Measurements from ENCODE around the gene PDE4B.

The PDE4B gene

DNA sequence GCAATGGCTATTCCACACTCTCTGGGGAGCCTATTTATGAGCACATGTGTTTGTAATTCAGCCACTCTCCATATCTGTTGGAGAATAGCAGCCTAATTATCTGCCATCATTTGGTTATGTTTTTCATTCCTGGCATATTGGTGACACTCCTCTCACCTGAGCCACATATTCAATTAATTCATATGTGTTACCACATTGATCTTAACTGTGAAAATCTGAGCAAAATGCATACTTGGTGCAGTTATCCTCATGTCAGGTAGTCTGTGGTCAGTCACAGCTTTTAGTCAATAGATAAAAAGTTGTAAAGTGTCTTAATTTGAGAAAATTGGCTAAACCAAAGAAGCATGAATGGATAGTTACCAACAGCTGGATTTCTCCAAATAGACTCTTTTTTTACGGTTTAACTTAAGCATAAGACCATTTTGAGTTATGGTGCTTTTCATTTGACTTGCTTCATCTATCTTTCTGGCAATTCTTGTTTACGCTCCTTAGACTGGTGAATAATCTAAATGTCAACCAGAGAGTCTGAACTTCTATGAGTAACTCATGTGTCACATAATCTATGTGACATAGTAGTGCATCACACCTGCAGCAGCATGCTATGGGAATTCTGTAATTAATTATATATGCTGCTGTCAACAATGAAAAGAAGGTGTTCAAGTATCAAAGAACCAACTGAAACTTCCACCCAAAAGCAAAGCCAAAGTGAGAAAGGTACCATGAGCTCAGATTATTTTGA is 553.5 kb downstream of the PDE4B start:
- DNase-seq = no peak

DNA sequence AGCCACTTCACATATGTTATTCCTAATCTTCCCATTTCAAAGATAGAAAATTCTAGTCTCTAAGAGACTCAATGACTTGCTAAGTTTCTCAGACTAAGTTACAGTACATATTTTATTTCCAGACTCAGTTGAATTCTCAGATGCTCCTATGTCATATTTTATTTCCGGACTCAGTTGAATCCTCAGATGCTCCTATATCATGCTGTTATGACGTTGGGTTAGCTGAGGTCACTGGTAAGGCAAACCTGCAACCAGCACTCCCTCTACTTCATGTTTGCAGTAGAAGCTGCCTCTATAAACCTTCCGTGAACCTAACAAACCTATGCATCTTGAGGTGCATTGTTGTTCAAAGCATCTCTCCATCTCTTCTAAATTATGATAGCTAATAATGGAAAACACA is 554.2 kb downstream of the PDE4B start:
- no peak for DNase-seq

DNA sequence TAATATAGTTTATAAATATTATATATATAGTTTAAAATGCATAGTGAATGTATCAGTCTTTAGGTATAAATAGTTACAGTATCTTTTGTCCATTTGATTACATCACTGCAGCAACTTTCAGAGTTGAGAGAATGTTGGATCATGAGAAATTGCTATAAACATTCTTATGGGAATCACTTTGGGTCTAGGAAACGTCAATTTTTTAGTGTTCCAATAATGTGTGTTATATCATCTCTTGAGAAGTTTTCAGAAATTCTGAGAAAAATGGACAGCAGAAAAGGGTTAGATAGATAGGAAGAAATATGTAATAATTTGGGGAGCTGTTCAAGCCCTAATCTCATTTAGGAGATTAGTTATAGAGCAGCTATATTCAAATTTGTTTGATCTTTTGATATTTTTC is 556.1 kb downstream of the PDE4B start:
- DNase-seq = no peak

DNA sequence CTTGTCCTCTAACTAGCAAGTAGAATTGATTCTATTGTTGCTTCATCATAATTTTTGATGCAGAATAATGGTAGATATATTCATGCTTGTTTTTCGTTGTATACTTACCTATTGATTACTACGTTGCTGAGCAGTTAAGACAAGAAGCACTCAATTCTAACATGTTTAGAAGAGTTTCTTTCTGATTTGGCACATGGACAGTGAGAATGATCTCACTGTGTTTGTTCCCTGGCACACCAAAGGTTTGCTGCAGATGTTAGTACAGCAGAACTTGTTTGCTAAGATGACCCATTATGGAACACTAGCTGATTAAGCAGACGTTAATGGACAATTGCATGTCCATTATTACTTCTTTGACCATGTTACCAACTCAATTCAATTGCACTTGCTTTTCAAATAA is 556.5 kb downstream of the PDE4B start:
- no peak for DNase-seq

DNA sequence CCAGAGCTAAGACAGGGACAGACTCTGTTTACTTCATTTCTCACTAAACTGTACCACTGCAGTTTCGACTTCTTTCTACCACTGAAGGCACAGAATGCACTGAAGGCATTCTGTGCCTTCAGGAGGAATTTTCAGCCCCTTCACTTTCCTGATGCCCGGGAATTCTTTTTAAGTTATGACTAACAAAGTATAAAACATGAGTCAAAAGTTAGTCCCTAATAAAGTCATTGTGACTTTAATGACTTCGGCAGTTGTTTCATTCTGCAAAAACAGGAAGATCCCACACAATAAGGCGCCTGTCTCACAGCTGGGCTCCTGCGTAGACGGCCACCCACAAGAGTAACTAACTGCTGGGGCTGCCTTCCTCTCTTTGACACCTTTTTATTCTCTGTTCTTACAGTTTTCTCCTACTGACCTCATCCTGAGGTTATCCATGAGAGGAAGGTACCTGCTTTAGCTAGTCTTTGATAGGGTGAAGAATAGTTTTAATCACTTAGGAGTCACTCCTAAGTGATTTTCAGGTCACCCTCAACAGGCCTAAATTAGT is 557.4 kb downstream of the PDE4B start:
- DNase-seq = no peak

DNA sequence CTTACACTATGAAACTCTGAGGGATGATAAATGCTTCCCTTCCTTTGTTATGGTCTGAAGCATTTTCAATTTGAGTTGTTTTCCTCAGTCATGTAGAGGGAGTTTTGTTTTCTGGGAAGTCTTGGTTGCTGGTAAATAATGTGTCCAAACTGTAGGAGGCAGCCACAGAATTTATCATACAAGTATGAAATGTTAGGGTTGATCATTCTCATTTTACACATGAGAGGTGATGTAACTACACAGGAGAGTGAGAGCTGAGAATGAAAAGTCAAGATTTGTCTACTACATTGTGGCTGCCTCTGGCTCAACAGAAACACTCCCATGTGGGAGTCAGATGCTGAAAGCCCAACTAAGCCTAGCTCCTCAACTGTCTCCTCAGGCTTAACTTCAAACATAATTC is 558.8 kb downstream of the PDE4B start:
- no peak for DNase-seq

DNA sequence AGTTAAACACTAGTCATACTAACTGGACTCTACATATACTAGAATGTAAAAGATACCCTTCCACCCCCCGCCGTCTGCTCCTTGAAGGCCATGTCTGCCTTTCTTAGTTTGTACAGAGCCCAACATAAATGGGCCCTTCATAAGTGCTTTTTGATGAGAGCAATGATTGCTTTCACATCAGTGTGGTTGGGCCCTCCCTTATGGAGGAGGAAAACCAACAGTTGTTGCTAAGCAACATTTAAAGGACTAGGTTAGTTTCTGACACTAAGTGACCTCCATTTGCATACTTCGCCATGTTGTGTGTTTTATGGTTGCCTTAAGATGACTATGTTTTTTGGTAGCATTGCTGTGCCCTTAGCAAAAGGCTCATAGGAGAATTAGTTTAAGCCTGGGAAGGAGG is 559.2 kb downstream of the PDE4B start:
- DNase-seq = no peak

DNA sequence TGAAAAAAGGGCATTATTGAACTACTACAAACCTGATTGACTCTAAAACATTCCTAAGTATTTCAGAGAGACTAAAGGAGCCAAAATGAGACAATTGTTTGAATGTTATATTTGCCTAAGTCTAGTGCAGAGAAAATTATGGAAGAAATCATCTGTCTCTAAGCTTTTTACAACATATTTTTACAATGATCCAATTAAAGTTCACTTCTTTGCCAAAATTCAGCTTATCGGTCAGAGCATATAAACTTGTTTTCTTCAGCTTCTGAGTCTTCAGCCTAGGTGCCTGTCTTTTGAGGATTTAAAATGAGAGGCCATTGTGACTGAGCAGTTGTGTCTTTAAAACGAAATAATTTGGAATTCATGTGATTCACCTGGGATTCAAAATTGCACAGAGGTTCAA is 560.1 kb downstream of the PDE4B start:
- no peak for DNase-seq

DNA sequence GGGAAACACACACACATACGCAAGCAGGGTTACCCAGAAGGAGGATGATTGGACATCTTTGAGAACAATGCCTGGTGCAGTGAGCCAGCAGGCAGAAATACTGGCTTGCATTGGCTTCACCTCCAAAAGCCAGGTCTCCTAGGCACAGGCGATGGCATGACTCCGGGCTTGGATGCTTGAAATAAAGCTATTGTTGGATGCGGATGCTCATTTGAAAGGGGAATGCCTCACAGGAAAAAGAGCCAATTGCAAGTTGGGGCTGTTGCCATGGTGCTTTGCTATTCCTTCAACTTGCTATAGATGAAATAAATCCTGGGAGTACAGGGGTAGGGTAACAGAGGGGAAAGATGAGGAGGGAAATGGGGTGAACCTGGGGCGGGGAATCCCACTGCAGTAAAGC is 560.6 kb downstream of the PDE4B start:
- no peak for DNase-seq

DNA sequence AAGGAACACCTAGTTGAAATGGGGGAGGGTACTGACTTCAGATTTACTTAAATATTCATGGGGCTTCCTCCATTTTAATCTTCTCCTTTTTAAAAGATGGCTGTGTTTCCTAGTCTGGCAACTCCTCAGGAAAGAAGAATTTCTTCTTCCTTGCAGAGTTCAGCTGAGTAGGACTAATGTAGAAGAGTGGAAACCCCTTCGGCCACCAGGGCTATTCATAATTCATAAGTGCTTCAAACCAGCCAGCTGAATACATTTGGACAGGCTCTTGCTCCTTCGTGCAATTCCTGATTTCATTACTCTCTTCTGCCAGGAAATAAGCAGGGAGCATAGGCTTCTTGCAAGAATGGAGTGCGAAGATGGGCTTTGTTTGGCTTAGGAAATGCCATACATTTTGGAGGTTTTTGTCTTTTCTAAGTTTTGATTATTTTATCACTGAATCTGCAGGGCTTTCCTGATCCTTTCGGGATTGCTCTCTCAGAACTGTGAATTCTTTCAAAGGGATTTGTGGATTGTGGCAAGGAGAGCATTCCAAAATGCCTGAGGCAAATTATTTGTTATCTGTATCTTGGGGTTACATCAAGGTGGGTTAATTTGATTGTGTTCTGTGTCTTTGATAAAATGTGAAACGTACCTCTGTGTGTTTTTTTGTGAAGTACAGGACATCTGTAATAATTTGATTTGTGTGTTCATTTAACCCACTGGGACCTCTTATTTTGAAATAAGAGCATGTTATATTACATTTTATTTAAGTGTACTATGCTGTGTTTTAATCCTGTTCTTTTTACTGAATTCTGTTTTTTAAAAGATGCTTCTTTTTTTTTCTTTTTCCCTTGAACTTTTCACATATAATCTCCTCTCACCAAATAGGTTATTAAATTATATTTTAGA is 561.9 kb downstream of the PDE4B start:
- peak; percentile 15 for DNase-seq

DNA sequence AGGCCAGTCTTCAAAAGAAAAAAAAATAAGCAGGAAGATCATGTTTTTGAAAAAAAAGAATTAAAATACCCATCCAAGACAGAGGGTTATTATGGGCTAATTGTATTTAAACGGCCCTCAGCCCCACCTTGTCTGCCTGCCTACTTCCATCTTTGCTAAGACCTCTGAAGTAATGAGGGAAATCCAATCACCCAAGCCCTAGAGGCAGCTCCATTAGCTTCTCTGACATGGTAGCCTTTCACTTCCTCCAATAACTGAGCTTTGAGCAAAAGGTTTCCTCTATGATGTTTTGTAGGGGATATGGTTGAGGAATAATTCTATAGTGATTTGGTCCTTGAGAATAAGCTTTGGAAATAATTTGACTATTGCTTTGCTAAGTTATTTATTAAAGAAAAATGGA is 563.1 kb downstream of the PDE4B start:
- no peak for DNase-seq

DNA sequence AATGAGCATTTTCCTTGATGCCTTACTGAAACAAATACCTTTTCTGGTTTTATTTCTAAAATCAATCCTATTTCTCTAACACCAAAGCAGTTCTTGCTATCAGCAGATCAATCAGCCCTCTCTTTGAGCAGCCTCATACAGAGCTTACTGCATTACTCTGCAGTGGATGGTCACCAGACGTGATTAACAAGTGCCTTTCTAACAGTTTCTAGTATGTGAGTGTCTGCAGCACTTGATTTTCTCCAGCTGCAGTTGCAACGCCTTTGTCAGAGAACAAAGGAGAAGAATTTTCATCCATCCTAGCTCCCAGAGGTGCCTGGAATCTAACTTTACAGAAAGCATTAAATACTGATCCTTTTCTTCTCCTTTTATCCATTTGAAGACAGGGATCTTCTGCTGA is 563.9 kb downstream of the PDE4B start:
- no peak for DNase-seq

DNA sequence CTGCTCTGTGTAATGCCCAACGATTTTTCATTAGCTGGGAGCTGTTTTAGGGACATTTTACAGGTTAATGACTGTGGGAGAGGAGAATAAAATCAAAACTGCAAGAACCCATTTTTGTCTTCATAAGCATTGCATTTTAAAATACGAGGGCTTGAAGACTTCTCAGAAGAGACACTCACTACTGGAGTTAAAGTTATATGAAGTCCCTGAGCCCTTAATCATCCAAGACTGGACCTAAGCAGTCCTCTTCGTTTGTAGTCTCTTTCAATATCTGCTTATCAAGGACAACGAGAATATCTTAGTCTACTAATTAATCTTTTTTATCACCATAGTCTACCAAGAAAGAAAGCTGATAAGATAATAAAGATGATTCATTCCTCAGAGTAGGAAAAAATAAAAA is 564.3 kb downstream of the PDE4B start:
- DNase-seq = no peak

DNA sequence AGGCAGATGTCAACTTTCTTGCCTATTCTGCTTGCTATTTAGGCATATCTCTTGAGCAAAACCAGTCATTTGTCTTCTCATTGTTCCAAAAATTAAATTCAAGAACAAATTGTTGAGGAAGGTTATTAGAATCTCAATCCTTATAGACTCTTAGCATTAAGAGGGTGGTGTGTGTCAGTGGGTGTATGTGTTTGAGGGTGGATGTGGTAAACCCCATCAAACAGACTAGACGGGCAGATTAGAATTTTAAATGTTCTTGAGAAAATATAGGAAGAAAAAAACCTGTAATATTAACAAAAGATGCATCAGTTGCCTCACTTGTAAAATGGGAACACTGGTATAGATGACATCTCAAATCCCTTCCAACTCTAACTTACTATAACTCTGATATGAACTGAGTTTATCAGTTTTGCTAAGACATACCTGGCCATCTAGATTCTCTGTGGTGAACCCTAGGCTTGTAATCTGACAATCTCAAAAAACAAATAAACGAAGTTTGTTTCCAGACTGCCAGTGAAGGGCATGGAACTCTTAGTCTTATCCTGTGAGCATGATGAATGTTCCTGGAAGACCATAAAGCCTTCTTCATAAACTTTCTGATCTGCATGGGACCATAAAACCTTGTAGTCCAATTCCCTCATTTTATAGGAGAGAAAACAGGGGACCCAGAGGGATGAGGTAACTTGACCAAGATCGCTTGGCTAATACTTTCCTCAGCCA is 564.9 kb downstream of the PDE4B start:
- DNase-seq = no peak

DNA sequence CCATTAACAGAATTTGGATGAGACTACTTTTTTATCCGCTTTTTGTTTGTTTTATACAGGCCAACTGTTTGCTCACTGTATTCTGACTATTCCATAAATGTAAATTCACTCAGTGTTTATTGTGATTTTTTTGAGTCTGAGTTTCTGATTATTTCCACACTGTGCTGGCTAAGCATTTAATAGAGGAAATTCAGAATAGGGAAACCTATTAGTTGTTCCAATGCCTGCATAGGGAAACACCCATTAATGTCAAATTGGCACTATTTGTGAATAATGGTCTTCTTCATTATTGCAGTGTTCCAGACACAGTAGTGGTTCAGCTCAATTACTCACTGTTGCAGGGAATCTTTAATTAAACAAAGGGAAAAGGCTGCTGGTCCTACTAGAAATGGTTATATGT is 566.6 kb downstream of the PDE4B start:
- DNase-seq = no peak

DNA sequence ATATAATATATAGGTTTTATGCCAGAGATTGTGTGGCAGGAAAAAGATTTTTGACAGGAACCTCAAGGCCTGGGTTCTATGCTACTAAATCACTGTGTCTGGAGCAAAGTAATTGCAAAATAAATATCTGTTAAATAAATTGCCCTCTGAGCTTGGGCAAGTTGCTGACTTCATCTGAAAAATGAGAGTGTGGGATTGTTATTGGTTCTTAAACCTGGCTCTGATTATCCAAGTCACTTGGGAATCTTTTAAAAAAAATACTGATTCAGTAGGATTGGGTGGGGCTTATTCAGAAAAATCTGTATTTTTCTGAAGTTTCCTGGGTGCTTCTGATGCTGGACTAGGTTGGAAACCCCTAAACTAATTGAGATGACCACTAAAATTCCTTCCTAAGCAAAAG is 567.1 kb downstream of the PDE4B start:
- no peak for DNase-seq

DNA sequence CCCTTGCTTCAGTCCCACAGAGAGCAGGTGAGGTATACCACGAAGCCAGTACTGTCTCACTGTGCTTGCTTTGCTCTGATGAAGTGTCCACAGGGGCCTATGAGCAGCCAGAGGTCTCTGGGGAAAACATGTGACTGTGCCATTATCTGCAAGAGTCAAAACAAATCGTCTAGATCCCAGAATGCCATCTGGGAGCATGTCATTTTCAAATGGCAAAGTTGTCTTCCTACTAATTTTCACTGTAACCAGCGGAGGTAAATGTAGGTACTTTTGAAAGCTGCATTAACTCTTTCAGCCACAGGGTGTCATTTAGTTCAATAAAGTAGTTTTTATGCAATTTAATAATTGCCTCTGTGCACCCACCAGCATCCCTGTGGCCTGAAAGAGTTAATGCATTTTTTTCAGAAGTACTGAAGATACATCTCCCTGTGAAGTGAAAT is 567.6 kb downstream of the PDE4B start:
- no peak for DNase-seq

DNA sequence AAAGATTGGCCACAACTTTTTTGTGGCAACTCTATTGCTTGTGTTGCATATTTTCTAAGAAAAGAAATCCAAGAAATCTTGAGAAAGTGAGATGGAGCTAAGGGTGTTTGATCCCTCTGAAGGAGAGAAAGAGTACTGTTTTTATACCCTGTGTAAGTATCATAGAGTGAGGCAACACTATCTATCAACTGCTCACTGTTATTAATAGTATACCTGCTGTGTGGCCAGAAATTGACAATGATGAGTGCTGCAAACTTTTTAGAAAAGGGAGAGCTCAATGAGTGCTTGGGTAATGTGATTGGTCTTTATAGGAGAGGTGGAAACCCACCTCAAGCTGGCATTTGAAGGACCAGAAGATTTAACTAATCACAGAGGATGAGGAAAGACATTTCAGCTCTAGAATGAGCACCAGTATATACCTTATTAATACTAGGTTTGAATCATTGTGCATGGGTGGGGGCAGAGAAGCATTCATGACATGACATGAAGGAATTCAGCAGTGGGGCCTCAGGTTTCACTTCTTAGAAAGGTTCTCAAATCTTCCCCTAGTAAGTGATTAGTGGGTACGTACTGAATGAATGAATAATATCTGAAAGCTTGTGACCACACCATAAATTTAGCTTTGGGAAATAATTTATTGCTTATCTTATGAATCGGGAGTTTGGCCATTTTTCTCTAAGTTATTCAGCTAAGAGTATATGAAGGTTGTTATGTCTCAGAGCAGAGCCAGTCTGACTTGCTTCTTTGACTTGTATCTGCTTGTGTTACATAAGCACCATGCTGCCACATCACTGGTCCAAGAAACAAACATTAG is 572.1 kb downstream of the PDE4B start:
- no peak for DNase-seq

DNA sequence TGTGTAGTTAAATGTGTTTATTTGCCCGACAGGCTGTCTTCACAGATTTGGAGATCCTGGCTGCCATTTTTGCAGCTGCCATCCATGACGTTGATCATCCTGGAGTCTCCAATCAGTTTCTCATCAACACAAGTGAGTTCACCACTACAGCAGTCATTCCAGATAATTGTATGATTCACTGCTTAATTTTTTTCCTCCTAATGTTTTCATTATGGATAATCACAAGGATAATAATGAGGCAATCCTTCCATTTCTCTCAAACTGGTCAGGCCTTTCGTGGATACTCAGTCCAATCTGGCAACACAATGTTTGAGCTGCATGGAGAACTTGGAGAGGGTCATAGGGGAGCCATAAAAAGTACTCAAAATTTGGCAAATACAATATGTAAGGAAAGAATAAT is 572.9 kb downstream of the PDE4B start:
- DNase-seq = no peak

DNA sequence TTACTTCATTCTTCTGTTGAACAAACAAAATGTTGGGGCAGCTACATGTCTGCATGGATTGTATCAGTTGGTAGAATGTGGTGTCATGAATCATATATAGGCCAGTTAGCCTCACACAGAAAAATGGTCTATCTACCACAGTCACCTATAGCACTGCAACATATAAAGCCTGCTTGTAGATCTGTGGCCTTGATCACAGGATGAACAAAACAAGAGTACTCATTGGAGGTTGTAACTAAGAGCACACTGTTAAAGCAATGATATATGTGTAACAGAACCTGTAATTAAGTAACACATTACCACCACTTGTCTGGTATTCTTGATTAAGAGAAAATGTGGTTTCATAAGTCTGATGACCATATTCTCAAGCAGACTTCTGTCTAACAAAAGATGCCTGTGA is 573.9 kb downstream of the PDE4B start:
- DNase-seq = no peak

DNA sequence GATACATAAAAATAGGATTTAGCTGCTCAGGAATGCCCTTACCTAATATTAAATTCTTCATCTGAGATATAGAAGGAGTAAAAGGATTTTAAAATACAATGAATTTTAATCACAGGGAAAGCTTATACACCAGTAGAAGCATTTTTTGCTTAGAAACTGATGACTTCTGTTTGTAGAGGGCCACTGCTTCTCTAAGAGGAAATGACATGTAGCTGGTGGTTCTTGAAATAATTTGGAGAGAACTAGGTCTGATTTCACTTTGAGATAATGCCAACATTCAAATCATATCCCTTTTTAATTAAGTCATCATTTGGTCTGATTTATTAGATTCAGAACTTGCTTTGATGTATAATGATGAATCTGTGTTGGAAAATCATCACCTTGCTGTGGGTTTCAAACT is 574.7 kb downstream of the PDE4B start:
- no peak for DNase-seq

DNA sequence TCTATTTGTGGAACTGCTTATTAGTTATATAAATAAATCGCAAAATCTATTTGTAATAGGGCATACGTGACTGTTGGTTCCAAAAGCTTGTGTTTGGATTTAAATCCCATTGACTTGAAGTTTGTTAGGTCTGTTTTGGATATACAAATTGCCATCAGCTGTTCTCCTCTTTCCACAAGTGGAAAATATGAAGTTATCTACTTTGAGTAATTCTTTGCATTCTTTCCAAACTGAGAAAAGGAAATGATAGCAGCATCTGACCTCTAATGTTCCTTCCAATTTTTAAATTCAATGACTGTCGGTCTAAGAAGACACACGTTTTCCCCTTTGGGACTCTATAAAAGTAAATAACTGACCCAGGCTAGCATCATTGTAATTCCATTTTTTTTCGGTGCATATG is 575.6 kb downstream of the PDE4B start:
- no peak for DNase-seq

Measured in right kidney (tissue), 1 donor.